Tibial nerve (tissue), 4 donors: Measurements from ENCODE around the gene KCTD5.

Experiments used
- EP300 ChIP-seq, 2 donors: sonication (generic); formaldehyde crosslinking; IDR thresholded peaks; one replicate each; pipeline ENCODE4 v1.6.1; 2017; ENCODE audit warnings: antibody characterized with exemption in 2 of 2, mild to moderate bottlenecking in 1 of 2
- TF ChIP-seq, protein P1 (sequence below), 5 experiments: fragments of 200-600 bp in 3 of 5; fragments of 450-650 bp in 2 of 5; sonication (generic) in 3 of 5; IDR thresholded peaks; one replicate each; pipeline ENCODE4 v1.5.1; 2016 to 2019; ENCODE audit warnings: antibody characterized with exemption in 5 of 5, mild to moderate bottlenecking in 3 of 5, moderate library complexity in 2 of 5

GRCh38 chr16:2712546-2712945 lies 30.2 kb downstream of the KCTD5 start:
- TF ChIP-seq, protein P1, sequence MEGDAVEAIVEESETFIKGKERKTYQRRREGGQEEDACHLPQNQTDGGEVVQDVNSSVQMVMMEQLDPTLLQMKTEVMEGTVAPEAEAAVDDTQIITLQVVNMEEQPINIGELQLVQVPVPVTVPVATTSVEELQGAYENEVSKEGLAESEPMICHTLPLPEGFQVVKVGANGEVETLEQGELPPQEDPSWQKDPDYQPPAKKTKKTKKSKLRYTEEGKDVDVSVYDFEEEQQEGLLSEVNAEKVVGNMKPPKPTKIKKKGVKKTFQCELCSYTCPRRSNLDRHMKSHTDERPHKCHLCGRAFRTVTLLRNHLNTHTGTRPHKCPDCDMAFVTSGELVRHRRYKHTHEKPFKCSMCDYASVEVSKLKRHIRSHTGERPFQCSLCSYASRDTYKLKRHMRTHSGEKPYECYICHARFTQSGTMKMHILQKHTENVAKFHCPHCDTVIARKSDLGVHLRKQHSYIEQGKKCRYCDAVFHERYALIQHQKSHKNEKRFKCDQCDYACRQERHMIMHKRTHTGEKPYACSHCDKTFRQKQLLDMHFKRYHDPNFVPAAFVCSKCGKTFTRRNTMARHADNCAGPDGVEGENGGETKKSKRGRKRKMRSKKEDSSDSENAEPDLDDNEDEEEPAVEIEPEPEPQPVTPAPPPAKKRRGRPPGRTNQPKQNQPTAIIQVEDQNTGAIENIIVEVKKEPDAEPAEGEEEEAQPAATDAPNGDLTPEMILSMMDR (IDR thresholded peaks at IDR 0.05), result no peak
- TF ChIP-seq EP300 (IDR thresholded peaks at IDR 0.05), result no peak
